Measurements from ENCODE around the gene TSPAN2.

DNA sequence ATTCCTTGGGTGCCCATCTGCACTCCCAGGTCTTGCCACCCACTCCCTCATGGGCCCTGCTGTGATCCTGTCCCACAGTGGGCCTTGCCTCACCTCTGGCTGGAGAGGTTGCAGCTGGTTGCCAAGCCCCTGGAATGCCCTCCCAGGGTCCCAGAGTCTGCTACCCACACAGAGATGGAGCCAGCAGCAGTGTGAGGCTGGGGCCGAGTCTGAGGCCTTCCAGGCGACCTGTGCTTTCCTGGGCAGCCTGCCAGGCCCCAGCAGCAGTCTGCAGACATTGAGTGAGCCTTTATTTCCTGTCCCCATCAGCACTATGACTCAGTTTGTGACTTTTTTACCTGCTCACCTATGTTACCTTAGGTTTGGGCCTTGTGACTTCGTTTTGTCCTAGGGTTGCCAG lies 25.0 kb upstream of the TSPAN2 start:
- TF ChIP-seq, protein P1, sequence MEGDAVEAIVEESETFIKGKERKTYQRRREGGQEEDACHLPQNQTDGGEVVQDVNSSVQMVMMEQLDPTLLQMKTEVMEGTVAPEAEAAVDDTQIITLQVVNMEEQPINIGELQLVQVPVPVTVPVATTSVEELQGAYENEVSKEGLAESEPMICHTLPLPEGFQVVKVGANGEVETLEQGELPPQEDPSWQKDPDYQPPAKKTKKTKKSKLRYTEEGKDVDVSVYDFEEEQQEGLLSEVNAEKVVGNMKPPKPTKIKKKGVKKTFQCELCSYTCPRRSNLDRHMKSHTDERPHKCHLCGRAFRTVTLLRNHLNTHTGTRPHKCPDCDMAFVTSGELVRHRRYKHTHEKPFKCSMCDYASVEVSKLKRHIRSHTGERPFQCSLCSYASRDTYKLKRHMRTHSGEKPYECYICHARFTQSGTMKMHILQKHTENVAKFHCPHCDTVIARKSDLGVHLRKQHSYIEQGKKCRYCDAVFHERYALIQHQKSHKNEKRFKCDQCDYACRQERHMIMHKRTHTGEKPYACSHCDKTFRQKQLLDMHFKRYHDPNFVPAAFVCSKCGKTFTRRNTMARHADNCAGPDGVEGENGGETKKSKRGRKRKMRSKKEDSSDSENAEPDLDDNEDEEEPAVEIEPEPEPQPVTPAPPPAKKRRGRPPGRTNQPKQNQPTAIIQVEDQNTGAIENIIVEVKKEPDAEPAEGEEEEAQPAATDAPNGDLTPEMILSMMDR (IDR thresholded peaks at IDR 0.05): no peak
- TF ChIP-seq POLR2A (IDR thresholded peaks at IDR 0.05) (no peak), POLR2AphosphoS5 (IDR thresholded peaks at IDR 0.05) (no peak)
